GM21367 (cell line): ENCODE results near the gene RMDN2.
"Not testable (repeated sequence)": the region's sequence is repeated elsewhere in the genome, so short reads cannot be mapped to it uniquely, and the experiment has no call there.

Source experiments
- ATAC-seq: cut with Tn5 transposase; IDR thresholded peaks from one replicate; pipeline ENCODE4 v1.9.1; 2021; ENCODE audit not compliant: unreplicated experiment

The RMDN2 gene

DNA sequence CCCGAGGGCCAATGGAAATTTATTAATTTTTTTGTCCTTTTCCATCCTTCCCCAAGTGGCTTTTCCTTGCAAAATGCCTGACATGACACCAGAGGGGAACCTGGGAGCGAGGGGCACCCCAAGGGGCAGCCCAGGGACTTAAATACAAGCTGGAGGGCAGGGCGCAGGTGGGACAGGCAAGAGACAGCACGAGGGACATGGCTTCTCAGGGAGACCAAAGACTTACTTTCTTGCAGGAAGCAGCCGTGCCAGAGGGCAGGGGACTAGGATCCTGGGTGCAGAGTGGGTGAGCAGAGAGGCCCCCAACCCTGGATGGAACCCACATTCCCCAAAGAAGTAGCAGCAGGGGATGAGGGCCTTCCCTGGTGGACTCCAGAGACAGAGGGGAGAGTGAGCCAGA is 5.3 kb downstream of the RMDN2 start:
- ATAC-seq: not testable (repeated sequence)

DNA sequence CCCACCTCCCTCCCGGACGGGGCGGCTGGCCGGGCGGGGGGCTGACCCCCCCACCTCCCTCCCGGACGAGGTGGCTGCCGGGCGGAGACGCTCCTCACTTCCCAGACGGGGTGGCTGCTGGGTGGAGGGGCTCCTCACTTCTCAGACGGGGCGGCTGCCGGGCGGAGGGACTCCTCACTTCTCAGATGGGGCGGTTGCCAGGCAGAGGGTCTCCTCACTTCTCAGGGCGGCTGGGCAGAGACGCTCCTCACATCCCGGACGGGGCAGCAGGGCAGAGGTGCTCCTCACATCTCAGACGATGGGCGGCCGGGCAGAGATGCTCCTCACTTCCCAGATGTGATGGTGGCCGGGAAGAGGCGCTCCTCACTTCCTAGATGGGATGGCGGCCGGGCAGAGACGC is 7.8 kb downstream of the RMDN2 start:
- ATAC-seq: not testable (repeated sequence)

DNA sequence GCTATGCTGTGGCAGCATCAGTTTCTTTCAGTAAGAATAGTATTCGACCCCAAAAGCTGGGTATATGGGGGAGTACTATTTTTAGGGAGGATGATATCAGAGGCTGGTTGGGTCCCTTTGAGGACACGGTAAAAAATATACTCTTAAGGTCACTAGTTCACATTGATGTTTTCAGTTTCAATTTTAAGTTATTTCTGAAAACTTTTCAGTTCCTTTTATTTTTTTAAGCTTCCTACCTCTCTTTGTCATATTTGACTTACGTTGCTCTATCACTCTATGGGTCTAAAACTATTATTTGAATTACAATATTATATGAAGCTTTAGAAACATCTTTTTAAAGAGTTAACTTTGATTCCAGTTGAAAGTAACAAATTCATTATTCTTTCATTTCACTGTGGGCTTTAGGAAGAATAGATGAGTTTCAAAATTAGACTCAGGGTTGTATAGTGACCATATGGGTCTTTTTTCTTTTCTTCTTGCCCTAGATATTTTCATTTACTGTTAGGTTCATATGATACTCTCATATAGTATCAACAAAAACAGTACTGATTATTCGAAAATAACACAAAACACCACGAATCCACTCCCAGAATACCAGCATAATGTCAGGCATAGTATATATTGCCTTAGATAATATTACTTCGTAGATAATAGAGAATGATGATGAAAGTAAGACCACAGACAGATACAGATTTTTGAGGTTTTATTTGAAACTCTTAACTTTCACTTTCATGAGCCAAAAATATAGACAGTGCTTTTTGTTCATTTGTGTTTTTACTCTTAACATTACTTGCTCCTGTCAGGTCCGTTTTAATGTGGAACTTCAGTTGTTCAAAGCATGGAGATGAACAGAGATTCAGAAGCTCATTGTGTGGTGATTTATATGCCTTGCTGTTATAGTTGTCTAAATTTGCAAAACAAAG is 9.8 kb downstream of the RMDN2 start:
- ATAC-seq: peak; percentile 87

DNA sequence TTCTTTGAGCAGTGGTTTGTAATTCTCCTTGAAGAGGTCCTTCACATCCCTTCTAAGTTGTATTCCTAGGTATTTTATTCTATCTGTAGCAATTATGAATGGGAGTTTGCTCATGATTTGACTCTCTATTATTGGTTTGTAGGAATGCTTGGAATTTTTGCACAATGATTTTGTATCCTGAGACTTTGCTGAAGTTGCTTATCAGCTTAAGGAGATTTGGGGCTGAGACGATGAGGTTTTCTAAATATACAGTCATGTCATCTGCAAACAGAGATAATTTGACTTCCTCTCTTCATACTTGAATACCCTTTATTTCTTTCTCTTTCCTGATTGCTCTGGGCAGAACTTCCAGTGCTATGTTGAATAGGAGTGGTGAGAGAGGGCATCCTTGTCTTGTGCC is 12.5 kb downstream of the RMDN2 start:
- not testable (repeated sequence) for ATAC-seq

DNA sequence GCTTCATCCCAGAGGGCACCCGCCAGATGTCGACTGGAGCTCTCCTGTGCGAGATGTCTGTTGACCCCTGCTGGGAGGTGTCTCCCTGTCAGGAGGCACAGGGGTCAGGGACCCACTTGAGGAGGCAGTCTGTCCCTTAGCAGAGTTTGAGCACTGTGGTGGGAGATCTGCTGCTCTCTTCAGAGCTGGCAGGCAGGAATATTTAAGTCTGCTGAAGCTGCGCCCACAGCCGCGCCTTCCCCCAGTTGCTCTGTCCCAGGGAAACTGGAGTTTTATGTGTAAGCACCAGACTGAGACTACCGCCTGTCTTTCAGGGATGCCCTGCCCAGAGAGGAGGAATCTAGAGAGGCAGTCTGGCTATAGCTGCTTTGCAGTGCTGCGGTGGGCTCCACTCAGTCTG is 16.2 kb downstream of the RMDN2 start:
- not testable (repeated sequence) for ATAC-seq

DNA sequence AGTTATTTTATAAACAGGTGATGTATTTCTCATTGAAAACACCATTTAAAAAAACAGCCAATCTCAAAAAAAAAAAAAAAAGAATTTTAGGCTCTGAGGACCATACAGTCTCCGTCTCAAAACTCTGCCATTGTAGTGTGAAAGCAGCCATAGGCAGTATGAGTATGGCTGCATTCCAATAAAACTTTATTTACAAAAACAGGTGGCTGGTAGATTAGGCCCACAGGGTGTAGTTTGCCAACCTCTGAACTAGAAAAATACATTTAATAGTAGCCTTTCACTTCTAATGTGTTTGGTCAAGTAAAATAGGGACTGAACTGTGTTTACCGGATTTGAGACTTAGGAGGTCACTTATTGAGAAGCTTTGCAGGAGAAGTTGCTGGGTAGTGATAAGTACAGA is 19.2 kb downstream of the RMDN2 start:
- no peak for ATAC-seq

DNA sequence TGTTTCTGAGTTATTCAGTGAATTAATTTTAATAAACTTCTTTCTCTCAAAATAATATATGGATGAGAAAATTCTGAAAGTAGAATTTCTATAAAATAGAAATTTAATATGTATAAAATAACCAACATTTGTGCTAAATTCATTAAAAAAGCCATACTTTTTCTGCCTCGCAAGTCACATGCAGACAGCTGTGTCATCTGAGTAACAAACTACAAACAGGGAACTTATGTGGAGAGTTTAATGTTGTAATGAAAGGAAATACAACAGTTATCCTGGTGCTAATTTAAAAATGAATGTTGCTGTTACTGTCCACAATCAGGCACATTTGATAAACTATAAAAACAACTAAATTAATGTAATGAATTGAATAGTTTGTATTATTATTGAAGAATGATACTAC is 22.2 kb downstream of the RMDN2 start:
- ATAC-seq: no peak

DNA sequence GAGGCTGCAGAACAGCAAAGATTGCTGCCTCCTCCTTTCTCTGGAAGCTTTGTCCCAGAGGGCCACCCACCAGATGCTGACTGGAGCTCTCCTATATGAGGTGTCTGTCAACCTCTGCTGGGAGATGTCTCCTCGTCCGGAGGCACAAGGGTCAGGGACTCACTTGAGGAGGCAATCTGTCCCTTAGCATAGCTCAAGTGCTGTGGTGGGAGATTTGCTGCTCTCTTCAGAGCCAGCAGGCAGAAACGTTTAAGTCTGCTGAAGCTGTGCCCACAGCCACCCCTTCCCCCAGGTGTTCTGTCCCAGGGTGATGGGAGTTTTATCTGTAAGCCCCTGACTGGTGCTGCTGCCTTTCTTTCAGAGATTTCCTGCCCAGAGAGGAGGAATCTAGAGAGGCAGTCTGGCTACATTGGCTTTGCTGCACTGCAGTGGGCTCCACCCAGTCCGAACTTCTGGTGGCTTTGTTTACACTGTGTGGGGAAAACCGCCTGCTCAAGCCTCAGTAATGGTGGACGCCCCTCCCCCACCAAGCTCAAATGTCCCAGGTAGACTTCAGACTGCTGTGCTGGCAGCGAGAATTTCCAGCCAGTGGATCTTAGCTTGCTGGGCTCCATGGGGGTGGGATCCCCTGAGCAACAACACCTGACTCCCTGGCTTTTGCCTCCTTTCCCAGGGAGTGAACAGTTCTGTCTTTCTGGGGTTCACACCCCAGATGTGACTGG is 37.1 kb downstream of the RMDN2 start:
- ATAC-seq: not testable (repeated sequence)

DNA sequence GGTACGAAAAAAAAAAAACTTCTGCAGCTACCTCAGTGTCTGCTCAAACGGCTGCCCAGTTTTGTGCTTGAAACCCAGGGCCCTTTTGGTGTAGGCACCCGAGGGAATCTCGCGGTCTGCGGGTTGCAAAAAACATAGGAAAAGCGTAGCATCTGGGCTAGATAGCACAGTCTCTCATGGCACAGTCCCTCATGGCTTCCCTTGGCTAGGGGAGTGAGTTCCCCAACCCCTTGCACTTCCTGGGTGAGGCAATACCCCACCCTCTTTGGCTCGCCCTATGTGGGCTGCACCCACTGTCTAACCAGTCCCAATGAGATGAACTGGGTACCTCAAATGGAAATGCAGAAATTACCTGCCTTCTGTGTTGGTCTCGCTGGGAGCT is 37.6 kb downstream of the RMDN2 start:
- ATAC-seq: not testable (repeated sequence)

DNA sequence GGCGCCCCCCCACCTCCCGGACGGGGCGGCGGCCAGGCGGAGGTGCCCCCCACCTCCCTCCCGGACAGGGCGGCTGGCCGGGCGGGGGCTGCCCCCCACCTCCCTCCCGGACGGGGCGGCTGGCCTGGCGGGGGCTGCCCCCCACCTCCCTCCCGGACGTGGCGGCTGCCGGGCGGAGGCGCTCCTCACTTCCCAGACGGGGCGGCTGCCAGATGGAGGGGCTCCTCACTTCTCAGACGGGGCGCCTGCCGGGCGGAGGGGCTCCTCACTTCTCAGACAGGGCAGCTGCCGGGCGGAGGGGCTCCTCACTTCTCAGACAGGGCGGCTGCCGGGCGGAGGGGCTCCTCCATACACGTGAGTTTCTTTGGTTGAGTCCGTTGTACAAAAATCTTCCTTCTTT is 38.8 kb downstream of the RMDN2 start:
- not testable (repeated sequence) for ATAC-seq

DNA sequence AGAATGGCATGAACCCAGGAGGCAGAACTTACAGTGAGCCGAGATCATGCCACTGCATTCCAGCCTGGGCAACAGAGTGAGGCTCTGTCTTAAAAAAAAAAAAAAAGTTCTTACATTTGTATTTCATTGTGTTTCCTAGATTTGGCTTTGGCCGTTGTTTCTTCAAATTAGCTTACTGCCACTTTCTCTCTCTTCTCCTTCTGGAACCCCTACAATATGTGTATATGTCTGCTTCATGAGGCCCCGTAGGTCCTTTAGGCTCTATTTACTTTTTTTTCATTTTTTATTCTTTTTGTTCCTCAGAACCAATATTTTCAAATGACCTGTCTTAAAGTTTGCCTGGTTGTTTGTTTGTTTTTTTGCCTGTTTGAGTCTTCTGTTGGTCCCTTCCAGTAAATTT is 41.2 kb downstream of the RMDN2 start:
- no peak for ATAC-seq

DNA sequence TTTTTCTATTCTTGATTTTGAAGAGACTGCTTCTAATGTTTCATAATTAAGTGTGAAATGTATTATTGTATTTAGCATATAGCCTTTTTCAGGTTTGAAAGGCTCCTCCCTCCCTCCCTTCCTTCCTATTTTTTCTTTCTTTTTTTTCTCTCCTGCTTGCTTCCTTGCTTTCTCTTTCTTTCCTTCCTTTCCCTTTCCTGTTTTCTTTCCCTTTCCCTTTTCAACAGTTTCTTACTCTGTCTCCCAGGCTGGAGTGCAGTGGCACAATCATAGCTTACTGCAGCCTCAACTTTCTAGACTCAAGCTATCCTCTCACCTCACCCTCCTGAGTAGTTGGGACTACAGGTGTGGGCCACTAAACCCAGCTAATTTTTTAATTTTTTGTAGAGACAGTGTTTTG is 44.6 kb downstream of the RMDN2 start:
- no peak for ATAC-seq

DNA sequence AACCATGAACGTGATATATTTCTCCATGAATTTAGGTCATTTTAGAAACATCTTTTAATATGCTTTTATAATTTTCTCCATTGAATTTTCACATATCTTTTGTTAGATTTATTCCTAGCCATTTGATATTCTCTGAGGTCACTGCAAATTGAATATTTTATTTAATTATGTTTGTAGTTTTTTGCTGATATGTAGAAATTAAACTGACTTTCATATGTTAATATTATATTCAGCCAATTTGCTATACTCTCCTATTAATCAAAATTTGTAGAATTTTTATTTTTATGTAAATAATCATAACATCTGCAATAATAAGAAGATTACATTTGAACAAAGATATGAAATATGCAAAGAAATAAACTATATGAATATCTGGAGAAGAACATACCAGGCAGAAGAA is 46.9 kb downstream of the RMDN2 start:
- ATAC-seq: no peak

DNA sequence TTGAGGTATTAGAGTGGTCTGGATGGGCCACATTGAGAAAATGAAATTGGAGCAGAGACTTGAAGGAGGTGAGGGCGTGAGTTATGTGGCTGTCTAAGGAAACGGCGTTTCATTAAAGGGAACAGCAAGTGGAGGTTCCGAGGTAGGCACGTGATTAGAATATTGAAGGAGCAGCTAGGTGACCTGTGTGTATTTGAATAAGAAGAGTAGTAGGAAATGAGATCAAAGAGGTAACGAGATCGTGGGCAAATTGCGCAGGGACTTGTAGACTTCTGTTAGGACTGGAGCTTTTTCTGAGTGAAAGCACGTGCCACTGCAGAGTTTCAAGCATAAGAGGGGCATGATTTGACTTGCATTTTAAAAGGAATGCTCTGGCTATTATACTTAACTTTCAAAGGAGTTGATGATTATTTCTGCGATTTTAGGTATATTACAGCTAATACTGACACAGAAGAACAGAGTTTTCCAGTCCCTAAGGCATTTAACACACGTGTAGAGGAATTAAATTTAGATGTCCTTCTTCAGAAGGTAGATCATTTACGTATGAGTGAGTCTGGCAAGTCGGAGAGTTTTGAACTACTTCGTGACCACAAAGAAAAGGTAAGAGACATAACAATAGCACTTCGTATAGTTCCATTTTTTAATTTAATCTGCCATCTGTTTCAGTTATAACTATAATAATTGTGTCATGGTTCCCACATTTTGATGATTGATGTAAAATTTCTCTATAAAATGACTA is 48.7 kb downstream of the RMDN2 start:
- ATAC-seq: no peak

DNA sequence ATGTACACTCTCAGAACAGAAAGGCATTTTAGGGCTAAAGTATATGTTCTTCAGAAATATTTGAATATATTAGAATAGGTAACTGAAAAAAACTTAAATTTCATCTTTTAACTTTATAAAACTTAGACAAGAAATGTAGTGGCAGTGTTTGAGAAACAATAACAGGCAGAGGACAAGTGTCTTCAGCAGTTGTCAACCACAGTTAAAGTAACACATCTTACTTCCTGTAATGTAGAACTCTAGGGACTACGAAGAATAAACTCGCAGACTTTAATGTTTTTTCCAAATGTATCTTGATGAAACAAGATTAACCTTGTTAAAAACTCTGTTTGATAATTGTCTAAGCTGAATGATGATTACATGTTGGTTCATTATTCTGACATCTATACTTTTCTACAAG is 50.7 kb downstream of the RMDN2 start:
- no peak for ATAC-seq

DNA sequence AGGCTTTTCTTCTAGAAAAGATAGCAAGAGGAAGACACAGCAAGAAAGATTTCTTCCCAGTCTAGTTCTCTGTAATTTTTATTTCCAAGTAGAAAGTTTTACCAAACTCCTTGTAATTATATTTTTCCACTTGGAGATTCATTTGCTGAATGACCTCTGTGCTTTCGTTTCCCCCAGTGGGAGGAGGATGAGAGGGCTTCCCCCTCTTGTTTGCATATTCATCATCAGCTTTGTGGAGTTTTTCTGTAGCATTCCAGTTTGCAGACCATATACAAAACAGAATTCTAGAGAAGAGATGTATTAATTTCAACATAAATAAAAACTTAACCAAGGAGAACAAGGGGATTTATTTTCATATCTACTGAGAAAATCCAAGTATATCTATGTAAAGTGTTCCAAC is 51.3 kb downstream of the RMDN2 start:
- ATAC-seq: no peak

DNA sequence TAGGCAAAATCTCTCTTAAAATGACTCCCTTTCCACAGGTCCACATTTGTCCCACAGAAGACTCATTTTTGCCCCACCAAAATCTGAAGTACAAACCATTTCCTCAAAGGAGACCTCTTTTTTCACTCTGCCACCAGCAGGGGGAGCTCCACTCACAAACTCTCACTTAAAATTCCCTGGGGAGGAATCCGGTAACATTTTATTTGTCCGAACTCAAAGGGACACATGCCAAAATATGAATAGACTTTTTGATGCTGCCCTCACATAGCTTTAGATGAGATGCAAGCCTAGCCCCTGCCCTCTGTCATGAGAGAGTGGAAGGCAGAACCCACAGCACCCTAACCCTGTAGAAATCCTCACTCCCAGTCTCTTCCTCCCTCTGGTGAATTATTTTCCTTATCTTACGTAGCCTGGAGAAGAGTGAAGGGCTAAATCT is 57.1 kb downstream of the RMDN2 start:
- ATAC-seq: no peak

DNA sequence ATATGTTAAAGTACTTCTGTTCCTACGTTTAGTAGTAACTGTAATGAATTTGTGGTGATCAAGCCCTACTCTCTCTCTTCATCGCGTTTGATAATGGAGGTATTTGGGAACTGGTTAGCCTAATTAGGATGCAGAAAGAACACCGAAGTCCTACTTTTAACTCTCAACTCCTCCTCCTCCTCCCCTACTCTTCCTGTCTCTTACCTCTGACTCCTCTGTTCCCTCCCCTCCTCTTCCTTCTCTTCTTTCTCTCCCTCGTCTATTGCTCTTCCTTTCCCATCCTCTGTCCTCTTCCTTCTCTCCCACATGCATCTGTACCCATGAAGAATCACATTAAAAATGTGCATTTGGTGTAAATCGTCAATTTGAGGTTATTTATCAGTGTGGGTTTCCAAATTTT is 57.8 kb downstream of the RMDN2 start:
- ATAC-seq: no peak

DNA sequence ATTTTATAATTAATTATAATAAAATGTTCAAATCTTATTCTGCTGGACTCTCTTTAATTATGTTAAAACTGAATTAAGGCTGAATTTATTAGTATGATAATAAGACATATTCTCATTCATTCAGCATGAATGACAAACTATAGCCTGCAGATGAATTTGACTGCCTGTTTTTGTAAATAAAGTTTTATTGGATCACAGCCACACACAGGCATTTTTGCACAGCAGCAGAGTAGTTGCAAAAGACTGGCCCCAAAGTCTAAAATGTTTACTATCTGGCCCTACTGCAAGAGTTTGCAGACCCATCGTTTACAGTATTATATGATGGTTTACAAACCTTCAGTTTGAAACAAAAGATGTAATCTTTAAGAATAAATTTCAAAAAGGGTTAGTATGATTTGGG is 58.6 kb downstream of the RMDN2 start:
- no peak for ATAC-seq

DNA sequence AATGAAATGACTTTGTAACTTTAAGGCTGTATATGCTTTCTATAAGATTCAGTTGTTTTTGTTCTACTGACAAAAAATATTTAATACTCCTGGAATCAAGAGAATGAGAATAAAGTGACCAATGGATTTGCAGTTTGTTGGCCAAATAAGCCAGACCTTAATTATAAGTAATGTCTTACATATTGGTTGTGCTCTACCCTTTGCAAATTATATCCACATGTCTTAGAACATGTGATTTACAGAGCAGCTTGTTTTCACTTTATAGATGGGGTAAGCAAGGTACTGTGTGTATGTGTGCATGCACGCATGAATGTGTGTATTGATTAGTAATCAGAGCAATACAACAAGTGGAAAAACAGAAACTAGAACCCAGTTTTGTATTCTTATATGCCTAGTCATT is 59.1 kb downstream of the RMDN2 start:
- no peak for ATAC-seq

DNA sequence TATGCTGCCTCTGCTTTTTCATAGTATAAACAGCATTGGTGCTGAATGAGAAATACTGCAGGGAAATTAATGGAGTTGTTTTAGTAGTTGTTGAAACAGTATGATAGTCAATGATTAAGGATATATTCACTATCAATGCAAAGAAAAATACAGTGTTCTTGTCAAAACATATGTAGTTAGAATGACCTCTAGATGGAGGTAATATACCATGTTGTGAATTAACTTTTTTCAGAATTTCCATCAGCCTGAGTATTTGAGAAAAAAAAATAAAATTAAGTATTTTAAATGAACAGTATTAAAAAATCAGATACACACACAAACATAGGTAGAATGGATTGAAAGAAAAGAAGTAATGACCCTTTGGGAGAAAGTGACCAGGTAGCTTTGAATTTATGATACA is 59.5 kb downstream of the RMDN2 start:
- no peak for ATAC-seq

DNA sequence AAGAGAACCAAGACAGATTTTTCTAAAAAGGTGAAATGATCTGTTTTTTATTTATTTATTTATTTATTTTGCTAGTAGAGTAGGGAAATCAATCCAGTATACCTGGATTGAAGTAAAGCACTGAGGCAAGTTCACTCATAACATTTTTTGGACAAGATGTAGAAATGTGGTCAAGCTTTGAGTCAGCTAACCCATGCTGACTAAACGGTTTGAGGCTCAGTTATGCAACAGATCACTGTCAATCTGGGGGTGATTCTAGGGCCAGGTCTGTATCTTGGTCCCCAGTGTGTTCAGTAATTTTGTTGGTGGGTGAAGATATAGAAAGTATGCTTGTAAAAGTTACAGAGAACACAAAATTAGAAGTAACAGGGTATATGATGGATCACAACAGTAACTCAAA is 60.2 kb downstream of the RMDN2 start:
- ATAC-seq: no peak
